A549 (cell line): ENCODE measurements around the gene TBC1D32.

Source experiments
- EHMT2 ChIP-seq: fragments of 200-600 bp; sonication (generic); IDR thresholded peaks from 2 replicates; pipeline ENCODE4 v1.6.1; 2016; ENCODE audit warnings: antibody characterized with exemption, low read depth, mild to moderate bottlenecking, moderate library complexity
- POLR2A ChIP-seq: IDR thresholded peaks from 2 replicates; pipeline ENCODE4 v1.6.1; 2012; ENCODE audit warnings: mild to moderate bottlenecking, low read length
- SREBF2 ChIP-seq: fragments of 450-650 bp; IDR thresholded peaks from 2 replicates; pipeline ENCODE4 v1.6.1; 2014; ENCODE audit warnings: mild to moderate bottlenecking, moderate library complexity
- TF ChIP-seq, protein P1 (sequence below): fragments of >200 bp; sonication (Bioruptor Twin); formaldehyde crosslinking; IDR thresholded peaks from 3 replicates; pipeline ENCODE4 v1.5.1; 2016
- TF ChIP-seq, protein P2 (sequence below): fragments of 200-600 bp; sonication (generic); IDR thresholded peaks from 2 replicates; pipeline ENCODE4 v1.6.1; 2016; ENCODE audit warnings: antibody characterized with exemption, mild to moderate bottlenecking, moderate library complexity

DNA sequence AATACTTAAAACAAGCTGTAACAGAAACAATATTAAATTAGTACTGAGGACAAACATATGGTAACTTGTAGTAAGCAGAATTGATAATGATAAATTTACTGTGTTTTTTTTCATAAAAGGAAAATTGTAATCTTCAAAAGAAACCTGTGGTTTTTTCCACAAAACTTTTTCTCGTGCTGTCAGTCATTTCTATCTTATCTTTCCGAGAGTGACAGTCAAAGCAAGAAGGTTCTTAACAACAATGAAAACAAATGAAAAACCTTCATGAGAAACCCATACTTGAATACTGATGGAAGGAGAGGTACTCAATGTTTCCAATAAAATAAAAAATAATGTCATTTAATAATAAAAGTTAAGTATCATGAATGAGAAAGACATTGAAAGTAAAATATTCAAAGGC, 174.0 kb downstream of the TBC1D32 start:
- TF ChIP-seq, protein P1, sequence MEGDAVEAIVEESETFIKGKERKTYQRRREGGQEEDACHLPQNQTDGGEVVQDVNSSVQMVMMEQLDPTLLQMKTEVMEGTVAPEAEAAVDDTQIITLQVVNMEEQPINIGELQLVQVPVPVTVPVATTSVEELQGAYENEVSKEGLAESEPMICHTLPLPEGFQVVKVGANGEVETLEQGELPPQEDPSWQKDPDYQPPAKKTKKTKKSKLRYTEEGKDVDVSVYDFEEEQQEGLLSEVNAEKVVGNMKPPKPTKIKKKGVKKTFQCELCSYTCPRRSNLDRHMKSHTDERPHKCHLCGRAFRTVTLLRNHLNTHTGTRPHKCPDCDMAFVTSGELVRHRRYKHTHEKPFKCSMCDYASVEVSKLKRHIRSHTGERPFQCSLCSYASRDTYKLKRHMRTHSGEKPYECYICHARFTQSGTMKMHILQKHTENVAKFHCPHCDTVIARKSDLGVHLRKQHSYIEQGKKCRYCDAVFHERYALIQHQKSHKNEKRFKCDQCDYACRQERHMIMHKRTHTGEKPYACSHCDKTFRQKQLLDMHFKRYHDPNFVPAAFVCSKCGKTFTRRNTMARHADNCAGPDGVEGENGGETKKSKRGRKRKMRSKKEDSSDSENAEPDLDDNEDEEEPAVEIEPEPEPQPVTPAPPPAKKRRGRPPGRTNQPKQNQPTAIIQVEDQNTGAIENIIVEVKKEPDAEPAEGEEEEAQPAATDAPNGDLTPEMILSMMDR, result no peak
- no peak for TF ChIP-seq SREBF2
- no peak for TF ChIP-seq POLR2A
- TF ChIP-seq, protein P2, sequence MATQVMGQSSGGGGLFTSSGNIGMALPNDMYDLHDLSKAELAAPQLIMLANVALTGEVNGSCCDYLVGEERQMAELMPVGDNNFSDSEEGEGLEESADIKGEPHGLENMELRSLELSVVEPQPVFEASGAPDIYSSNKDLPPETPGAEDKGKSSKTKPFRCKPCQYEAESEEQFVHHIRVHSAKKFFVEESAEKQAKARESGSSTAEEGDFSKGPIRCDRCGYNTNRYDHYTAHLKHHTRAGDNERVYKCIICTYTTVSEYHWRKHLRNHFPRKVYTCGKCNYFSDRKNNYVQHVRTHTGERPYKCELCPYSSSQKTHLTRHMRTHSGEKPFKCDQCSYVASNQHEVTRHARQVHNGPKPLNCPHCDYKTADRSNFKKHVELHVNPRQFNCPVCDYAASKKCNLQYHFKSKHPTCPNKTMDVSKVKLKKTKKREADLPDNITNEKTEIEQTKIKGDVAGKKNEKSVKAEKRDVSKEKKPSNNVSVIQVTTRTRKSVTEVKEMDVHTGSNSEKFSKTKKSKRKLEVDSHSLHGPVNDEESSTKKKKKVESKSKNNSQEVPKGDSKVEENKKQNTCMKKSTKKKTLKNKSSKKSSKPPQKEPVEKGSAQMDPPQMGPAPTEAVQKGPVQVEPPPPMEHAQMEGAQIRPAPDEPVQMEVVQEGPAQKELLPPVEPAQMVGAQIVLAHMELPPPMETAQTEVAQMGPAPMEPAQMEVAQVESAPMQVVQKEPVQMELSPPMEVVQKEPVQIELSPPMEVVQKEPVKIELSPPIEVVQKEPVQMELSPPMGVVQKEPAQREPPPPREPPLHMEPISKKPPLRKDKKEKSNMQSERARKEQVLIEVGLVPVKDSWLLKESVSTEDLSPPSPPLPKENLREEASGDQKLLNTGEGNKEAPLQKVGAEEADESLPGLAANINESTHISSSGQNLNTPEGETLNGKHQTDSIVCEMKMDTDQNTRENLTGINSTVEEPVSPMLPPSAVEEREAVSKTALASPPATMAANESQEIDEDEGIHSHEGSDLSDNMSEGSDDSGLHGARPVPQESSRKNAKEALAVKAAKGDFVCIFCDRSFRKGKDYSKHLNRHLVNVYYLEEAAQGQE, result no peak
- no peak for TF ChIP-seq EHMT2
